DND-41 (cell line): ENCODE results near the gene SPAG16.

ENCODE experiments used
- CTCF ChIP-seq: IDR thresholded peaks from 2 replicates; pipeline ENCODE4 v1.5.1; 2012; ENCODE audit warnings: borderline replicate concordance, low read length, moderate library complexity, mild to moderate bottlenecking; ENCODE audit not compliant: poor library complexity, severe bottlenecking; ENCODE audit errors: extremely low read depth
- EZH2 ChIP-seq: IDR thresholded peaks from 3 replicates; pipeline ENCODE4 v1.6.1; 2012; ENCODE audit warnings: borderline replicate concordance, low read depth, mild to moderate bottlenecking, moderate library complexity, low read length, inconsistent platforms; ENCODE audit not compliant: severe bottlenecking

- TF ChIP-seq CTCF (no peak), EZH2 (no peak)
Measured at GRCh38 chr2:213609570-213610170, 325.4 kb downstream of the SPAG16 start.
